ENCODE measurements around the gene KRTAP10-11.
"Not testable (repeated sequence)": the region's sequence is repeated elsewhere in the genome, so short reads cannot be mapped to it uniquely, and the experiment has no call there.

Gene KRTAP10-11

DNA sequence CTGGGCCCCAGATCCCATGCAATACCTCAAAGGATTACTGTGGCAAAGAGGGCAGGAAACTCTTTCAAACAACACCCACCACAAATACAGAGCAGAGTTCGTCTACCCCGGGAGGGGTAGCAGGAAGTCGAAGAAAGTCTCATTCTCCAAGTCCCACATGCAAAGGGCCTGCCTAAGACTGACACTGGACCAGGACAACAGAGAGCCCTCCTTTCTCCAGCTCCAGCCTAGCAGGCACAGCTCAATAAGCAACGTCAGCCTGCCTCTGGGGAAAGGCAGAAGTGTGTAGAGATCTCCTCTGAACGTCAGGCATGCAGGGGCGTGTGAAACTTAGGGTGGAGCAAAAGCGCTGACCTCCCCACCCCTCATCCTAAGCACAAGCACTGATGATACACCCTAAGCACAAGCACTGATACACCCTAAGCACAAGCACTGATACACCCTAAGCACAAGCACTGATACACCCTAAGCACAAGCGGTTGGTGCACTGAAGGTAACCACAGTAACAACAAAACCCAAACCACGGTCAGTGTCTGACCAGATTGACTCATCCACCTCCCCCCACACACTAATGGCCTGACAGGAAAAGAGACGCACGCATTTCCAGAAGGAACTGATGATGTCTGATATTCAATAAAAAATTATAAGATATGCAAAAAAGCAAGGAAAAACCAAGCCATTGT lies 12.8 kb downstream of the KRTAP10-11 start:
- TF ChIP-seq, protein P1, sequence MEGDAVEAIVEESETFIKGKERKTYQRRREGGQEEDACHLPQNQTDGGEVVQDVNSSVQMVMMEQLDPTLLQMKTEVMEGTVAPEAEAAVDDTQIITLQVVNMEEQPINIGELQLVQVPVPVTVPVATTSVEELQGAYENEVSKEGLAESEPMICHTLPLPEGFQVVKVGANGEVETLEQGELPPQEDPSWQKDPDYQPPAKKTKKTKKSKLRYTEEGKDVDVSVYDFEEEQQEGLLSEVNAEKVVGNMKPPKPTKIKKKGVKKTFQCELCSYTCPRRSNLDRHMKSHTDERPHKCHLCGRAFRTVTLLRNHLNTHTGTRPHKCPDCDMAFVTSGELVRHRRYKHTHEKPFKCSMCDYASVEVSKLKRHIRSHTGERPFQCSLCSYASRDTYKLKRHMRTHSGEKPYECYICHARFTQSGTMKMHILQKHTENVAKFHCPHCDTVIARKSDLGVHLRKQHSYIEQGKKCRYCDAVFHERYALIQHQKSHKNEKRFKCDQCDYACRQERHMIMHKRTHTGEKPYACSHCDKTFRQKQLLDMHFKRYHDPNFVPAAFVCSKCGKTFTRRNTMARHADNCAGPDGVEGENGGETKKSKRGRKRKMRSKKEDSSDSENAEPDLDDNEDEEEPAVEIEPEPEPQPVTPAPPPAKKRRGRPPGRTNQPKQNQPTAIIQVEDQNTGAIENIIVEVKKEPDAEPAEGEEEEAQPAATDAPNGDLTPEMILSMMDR (conservative IDR thresholded peaks at IDR 0.05; ENCODE audit: low read length): no peak

GRCh38 chr21:44661567-44661966 lies 15.4 kb downstream of the KRTAP10-11 start:
- DNase-seq (ENCODE audit: low read depth); H3K4me3 ChIP-seq (ENCODE audit: low read length): not testable (repeated sequence)

More for the DNA sequence above, 12.8 kb downstream of the KRTAP10-11 start:
- no peak overlapping the region for H3K4me3 ChIP-seq (ENCODE audit: low read length)
- no peak for DNase-seq (ENCODE audit: low read depth)

DNA sequence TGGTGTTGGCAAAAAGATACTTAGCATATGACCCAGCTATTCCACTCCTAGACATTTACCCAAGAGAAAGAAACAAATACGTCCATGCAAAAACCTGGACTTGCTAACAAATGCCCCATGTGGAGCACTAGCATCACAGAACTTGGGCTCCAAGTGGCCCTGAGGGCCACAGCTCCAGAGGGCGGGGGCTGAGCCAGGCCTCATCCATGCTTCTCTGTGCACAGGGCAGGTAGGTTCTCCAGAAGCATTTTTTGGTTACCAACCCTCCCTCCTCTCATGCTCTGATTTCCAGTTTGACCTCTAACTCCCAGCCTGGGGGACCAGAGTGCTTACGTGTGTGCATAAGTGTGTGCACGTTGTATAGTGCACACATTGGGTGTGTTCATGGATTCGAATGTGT lies 18.5 kb downstream of the KRTAP10-11 start:
- no peak overlapping the region for H3K4me3 ChIP-seq (ENCODE audit: low read length)
- TF ChIP-seq, protein P1 (conservative IDR thresholded peaks at IDR 0.05; ENCODE audit: low read length): no peak
- no peak for DNase-seq (ENCODE audit: low read depth)

GRCh38 chr21:44666401-44667320 lies 20.4 kb downstream of the KRTAP10-11 start, which contains the start of gene KRTAP12-2:
TSS of gene KRTAP12-2 (minus strand) at chr21:44666927. CDS start at chr21:44666886, 41 bp downstream.
- DNase-seq (ENCODE audit: low read depth): no peak
- TF ChIP-seq, protein P1 (conservative IDR thresholded peaks at IDR 0.05; ENCODE audit: low read length): no peak
- H3K4me3 ChIP-seq (ENCODE audit: low read length): no peak within 1 kb of the TSS

- no peak for DNase-seq (ENCODE audit: low read depth)
- TF ChIP-seq, protein P1 (conservative IDR thresholded peaks at IDR 0.05; ENCODE audit: low read length): no peak
- H3K4me3 ChIP-seq (ENCODE audit: low read length): no peak overlapping the region
Observed at GRCh38 chr21:44667612-44668011, 21.4 kb downstream of the KRTAP10-11 start.

GRCh38 chr21:44670642-44671432 lies 24.6 kb downstream of the KRTAP10-11 start:
- TF ChIP-seq, protein P1 (conservative IDR thresholded peaks at IDR 0.05; ENCODE audit: low read length): no peak
- H3K4me3 ChIP-seq (ENCODE audit: low read length): no peak overlapping the region
- DNase-seq (ENCODE audit: low read depth): no peak

- H3K4me3 ChIP-seq (ENCODE audit: low read length): no peak overlapping the region
- DNase-seq (ENCODE audit: low read depth): no peak
- TF ChIP-seq, protein P1 (conservative IDR thresholded peaks at IDR 0.05; ENCODE audit: low read length): no peak
Observed at GRCh38 chr21:44671911-44672310, 25.7 kb downstream of the KRTAP10-11 start.

Measured in AG10803 (cell line).